Adrenal gland (tissue), 12 donors: ENCODE data around the gene VAMP2. TPM values are rescaled to one million over a fixed set of nuclear protein-coding genes. Genes with fewer than 3 reads are reported as not detected.

Source experiments
- DNase-seq, 7 donors: peaks; one replicate each; pipeline ENCODE4 v3.0.0-alpha.2; 2019 to 2020
- H3K27ac ChIP-seq, 5 donors: fragments of 200-600 bp; sonication (generic) in 4 of 5; 1 replicate in 3 of 5; 2 replicates in 2 of 5; pipeline versions ENCODE4 v1.5.1 to v1.8.0; 2016 to 2020; ENCODE audit warnings: mild to moderate bottlenecking in 1 of 5
- H3K27me3 ChIP-seq: fragments of 200-600 bp; 2 replicates; pipeline ENCODE4 v1.8.0; 2021
- H3K36me3 ChIP-seq, 2 donors: fragments of 200-600 bp; replicated peaks in 1 of 2; 1 replicate in 1 of 2; 2 replicates in 1 of 2; pipeline versions ENCODE4 v1.5.1 to v1.8.0; 2018 to 2022
- H3K4me1 ChIP-seq, 2 donors: fragments of 200-600 bp; replicated peaks in 1 of 2; 1 replicate in 1 of 2; 2 replicates in 1 of 2; pipeline versions ENCODE4 v1.5.1 to v1.8.0; 2018 to 2021
- H3K4me3 ChIP-seq, 4 donors: fragments of 200-600 bp; sonication (generic) in 3 of 4; one replicate each; pipeline ENCODE4 v1.5.1; 2016 to 2018
- H3K9me3 ChIP-seq, 3 donors: fragments of 200-600 bp; sonication (generic) in 1 of 3; replicated peaks in 1 of 3; 1 replicate in 2 of 3; 2 replicates in 1 of 3; pipeline versions ENCODE4 v1.5.1 to v1.8.0; 2016 to 2021
- POLR2A ChIP-seq, 2 donors: fragments of 450-650 bp; IDR thresholded peaks; one replicate each; pipeline ENCODE4 v1.6.1; 2017; ENCODE audit warnings: antibody characterized with exemption in 2 of 2, mild to moderate bottlenecking in 2 of 2, moderate library complexity in 1 of 2
- whole genome bisulfite sequencing, 4 donors: extraction: QIAGEN DNeasy Blood & Tissue Kit in 2 of 4; methylation state at CpG; one replicate each; pipeline versions ENCODE4 v1.1.5 to v1.1.7; 2013 to 2017; 5-methylcytosine and 5-hydroxymethylcytosine counted together
- intact Hi-C, 2 donors: fragments of 100-400 bp; cut with DNase I; formaldehyde crosslinking; loops; one replicate each; pipeline versions ENCODE4 v1.14.1 to v1.15.0; 2022 to 2023
- polyA plus RNA-seq, 3 donors: library from polyadenylated mRNA; stranded (reverse); fragments of 200-250 nt in 2 of 3; fragments of 350-450 nt in 1 of 3; fragmentation: Illumina TruSeq in 1 of 3; extraction: RNeasy Lipid Tissue Mini Kit (QIAGEN cat#74804) in 1 of 3; gene quantifications; one replicate each; pipeline ENCODE4 v1.2.3, GENCODE V29; 2013 to 2014
- total RNA-seq, 9 donors: library from RNA; depleted of rRNA in 4 of 9; stranded (reverse); fragments of >200 nt in 4 of 9; fragments of 120-200 nt in 1 of 9; fragmentation: NEBNext Ultra II Directional in 1 of 9; extraction: Animal tissue kit (Norgen Biotek cat#: 25700) in 1 of 9; gene quantifications; one replicate each; pipeline versions ENCODE4 v1.1.0 to v1.2.4, GENCODE V29; 2013 to 2023
- TF ChIP-seq, protein P1 (sequence below), 6 experiments: fragments of 450-650 bp in 4 of 6; fragments of 200-600 bp in 2 of 6; sonication (generic) in 1 of 6; IDR thresholded peaks; 1 replicate in 5 of 6; 2 replicates in 1 of 6; pipeline versions ENCODE4 v1.5.1 to v1.8.0; 2016 to 2021; ENCODE audit warnings: antibody characterized with exemption in 6 of 6, mild to moderate bottlenecking in 2 of 6, moderate library complexity in 1 of 6
- donor health status: healthy with polysubstance abuse.
- donor health status: Bipolar disorder and iron deficiency.
- donor health status: DM: yes; HTN: yes; CAD: no.
- donor health status: DM: no; HTN: no; CAD: no.
- donor health status: DM: no; HTN: no; CAD: no.
- donor health status: DM: yes; HTN: yes; CAD: no.

VAMP2 gene
- total and polyA plus RNA-seq, 12 donors = 18.8 to 206 (median 73.5) TPM

DNA sequence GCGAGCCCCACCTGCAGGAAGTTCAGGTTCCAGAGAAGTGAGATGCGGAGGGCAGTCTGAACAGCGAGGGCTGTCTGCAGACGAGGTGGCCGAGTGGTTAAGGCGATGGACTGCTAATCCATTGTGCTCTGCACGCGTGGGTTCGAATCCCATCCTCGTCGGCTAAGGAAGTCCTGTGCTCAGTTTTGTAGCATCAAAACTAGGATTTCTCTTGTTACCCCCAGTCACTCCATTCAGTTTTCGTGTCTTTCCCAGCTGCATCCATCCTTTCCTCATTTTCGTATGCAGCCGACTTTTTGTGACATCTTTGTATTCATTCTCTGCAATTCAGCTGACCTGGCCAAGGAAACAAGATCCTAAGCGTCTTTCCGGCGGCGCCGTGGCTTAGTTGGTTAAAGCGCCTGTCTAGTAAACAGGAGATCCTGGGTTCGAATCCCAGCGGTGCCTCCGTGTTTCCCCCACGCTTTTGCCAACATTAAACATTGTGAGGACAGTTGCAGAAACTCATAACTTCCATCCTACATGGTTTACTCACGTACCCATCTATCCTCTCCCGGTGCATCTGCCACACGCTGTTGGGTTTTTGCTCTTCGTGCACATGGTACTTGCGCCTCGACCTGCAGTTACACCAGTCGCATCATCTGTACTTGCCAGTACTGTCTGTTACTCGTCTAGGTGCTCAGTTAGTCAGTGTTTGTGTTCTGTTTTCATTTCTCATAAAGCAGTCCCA lies 24.2 kb upstream of the VAMP2 start:
- peak overlapping the region in 2 of 4 donors; percentile 61 to 70 for H3K4me3 ChIP-seq
- H3K27me3 ChIP-seq = no peaks in the 10 kb centered on the region
- peak; percentile 92 to 99 (median 95) for DNase-seq
- intact Hi-C loops = loop anchor here (5.0 to 10.0 kb wide), 2 partner anchors 40 to 62 kb away; partner anchors contain the start of gene HES7 (in 1 of the 2)
- peak overlapping the region; percentile 42 to 96 (median 94) for H3K27ac ChIP-seq
- TF ChIP-seq, protein P1, sequence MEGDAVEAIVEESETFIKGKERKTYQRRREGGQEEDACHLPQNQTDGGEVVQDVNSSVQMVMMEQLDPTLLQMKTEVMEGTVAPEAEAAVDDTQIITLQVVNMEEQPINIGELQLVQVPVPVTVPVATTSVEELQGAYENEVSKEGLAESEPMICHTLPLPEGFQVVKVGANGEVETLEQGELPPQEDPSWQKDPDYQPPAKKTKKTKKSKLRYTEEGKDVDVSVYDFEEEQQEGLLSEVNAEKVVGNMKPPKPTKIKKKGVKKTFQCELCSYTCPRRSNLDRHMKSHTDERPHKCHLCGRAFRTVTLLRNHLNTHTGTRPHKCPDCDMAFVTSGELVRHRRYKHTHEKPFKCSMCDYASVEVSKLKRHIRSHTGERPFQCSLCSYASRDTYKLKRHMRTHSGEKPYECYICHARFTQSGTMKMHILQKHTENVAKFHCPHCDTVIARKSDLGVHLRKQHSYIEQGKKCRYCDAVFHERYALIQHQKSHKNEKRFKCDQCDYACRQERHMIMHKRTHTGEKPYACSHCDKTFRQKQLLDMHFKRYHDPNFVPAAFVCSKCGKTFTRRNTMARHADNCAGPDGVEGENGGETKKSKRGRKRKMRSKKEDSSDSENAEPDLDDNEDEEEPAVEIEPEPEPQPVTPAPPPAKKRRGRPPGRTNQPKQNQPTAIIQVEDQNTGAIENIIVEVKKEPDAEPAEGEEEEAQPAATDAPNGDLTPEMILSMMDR (IDR thresholded peaks at IDR 0.05) = peak in 2 of 6 experiments; percentile 4 to 27
- TF ChIP-seq POLR2A (IDR thresholded peaks at IDR 0.05) = no peak
- peaks cover 25 to 32% of the 10 kb centered on the region in 2 donors for H3K4me1 ChIP-seq
- 0 to 1% (median 0%) methylated on average over 31 to 32 of the region's 32 CpGs for WGBS, 4 donors
- no peaks in the 10 kb centered on the region for H3K36me3 ChIP-seq
- no peaks in the 10 kb centered on the region for H3K9me3 ChIP-seq

DNA sequence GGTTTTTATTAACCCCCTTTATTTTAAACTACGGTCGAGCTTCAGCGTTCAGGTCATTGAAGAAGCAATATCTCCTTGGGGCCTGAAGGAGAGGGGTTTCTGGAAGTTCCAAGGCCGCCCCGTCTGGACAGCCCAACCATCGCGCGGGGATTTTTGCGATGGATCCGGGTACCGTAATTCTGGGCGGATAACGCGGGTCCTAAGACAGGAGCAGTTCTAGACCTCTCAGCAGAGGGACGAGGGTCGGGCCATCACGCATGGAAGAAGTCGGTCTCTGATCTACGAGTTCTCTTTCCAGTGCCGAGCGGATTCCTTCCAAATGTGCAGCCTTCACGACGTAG lies 23.7 kb upstream of the VAMP2 start:
- 0% methylated on average over 12 to 23 of the region's 23 CpGs for WGBS, 4 donors
- intact Hi-C loops = loop anchor here (5.0 to 10.0 kb wide), 2 partner anchors 41 to 62 kb away; partner anchors contain the start of gene HES7 (in 1 of the 2)
- no peak for DNase-seq
- H3K27me3 ChIP-seq = no peaks in the 10 kb centered on the region
- peak overlapping the region; percentile 12 to 96 (median 94) for H3K27ac ChIP-seq
- TF ChIP-seq, protein P1 (IDR thresholded peaks at IDR 0.05) = peak in 3 of 6 experiments; percentile 18 to 47 (median 36)
- peak in 1 of 2 donors; percentile 31 for TF ChIP-seq POLR2A (IDR thresholded peaks at IDR 0.05)
- peak overlapping the region in 2 of 4 donors; percentile 61 to 70 for H3K4me3 ChIP-seq
- peaks cover 25 to 32% of the 10 kb centered on the region in 2 donors for H3K4me1 ChIP-seq
- no peaks in the 10 kb centered on the region for H3K9me3 ChIP-seq
- no peaks in the 10 kb centered on the region for H3K36me3 ChIP-seq

DNA sequence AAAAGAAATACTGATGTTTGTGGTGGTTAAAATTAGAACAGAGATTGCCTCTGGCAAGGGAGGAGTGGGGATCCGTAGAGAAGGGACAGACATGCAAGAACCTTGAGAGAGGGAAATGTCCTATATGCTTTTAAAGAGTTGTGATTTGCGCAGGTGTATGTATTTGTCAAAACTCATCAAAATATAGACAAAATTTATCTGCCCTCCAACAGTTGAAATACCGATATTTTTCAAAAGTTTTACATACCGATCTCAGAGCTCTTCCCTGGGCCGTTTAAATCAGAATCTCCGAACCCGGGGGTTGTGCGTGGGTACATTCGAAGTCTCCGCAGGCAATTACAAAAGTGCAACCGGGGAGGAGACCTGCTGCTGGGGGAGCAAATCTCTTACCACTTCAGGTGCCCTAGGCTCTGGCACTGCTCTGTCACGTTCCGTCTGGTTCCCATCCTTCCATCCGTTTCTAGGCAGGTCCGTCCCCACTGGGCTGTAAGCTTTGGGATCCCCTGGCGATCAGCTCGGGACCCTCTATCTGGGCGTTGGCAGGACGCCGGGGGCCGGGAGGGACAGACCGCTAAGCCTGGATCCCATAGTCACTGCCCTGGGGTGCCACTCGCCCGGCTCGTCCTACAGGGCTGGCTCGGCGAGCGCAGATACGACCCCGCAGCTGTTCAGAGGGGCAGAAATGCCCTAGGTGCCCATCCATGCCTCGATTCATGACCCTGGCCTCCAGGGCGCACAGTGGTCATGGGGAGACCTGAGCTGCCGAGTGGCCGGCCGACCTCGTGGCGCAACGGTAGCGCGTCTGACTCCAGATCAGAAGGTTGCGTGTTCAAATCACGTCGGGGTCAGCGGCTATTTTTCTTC lies 23.1 kb upstream of the VAMP2 start:
- intact Hi-C loops = loop anchor here (5.0 to 10.0 kb wide), 2 partner anchors 41 to 61 kb away; partner anchors contain the start of gene HES7 (in 1 of the 2)
- Histone ChIP-seq H3K9me3 (no peaks in the 10 kb centered on the region), H3K27me3 (no peaks in the 10 kb centered on the region), H3K4me1 (peaks cover 25 to 29% of the 10 kb centered on the region in 2 donors), H3K4me3 (peak overlapping the region in 2 of 4 donors; percentile 61 to 70), H3K27ac (peak overlapping the region; percentile 12 to 96 (median 94)), H3K36me3 (no peaks in the 10 kb centered on the region)
- 0 to 1% (median 0%) methylated on average over 31 to 44 of the region's 44 CpGs for WGBS, 4 donors
- DNase-seq = peak; percentile 78 to 97 (median 92)
- TF ChIP-seq, protein P1 (IDR thresholded peaks at IDR 0.05) = no peak
- TF ChIP-seq POLR2A (IDR thresholded peaks at IDR 0.05) = peak; percentile 49 to 53
